K562 (cell line): ENCODE data around the gene TMEM126B. TPM values are rescaled to one million over a fixed set of nuclear protein-coding genes. Genes with fewer than 3 reads are reported as not detected.
A peak's percentile ranks its signal among the peaks of the same experiment; 100 is the strongest.

Source experiments
- BCOR ChIP-seq: fragments of 450-650 bp; IDR thresholded peaks from 2 replicates; pipeline ENCODE4 v1.6.1; 2016
- BRCA1 ChIP-seq, 2 experiments: fragments of 450-650 bp in 1 of 2; sonication (generic) in 1 of 2; formaldehyde crosslinking in 1 of 2; IDR thresholded peaks; 2 replicates each; pipeline versions ENCODE4 v1.5.0 to v1.6.1; 2017 to 2020; ENCODE audit warnings: mild to moderate bottlenecking in 1 of 2, missing genetic modification reagents in 1 of 2
- GABPA ChIP-seq: fragments of 200-800 bp; sonication (Bioruptor generic); conservative IDR thresholded peaks from 2 replicates; pipeline ENCODE4 v1.6.1; 2016; ENCODE audit warnings: low read depth, missing genetic modification characterization, missing compliant biosample characterization
- KDM2B ChIP-seq: fragments of 250-450 bp; sonication (Bioruptor Pico); IDR thresholded peaks from 2 replicates; pipeline ENCODE4 v1.8.0; 2021; ENCODE audit warnings: mild to moderate bottlenecking, moderate library complexity
- LARP7 ChIP-seq: fragments of 450-650 bp; IDR thresholded peaks from 2 replicates; pipeline ENCODE4 v1.6.1; 2016
- NR3C1 ChIP-seq: sonication (generic); formaldehyde crosslinking; IDR thresholded peaks from 2 replicates; pipeline ENCODE4 v1.8.1; 2022; ENCODE audit warnings: missing genetic modification reagents
- polyA plus RNA-seq, 8 experiments: library from polyadenylated mRNA; depleted of rRNA in 4 of 8; stranded (reverse) in 5 of 8; unstranded in 3 of 8; fragments of >200 nt; fragmentation: Nextera tagmentation in 2 of 8; fragmentation: Illumina TruSeq in 1 of 8; extraction: Ambion mirVana in 2 of 8; extraction: Trizol in 1 of 8; gene quantifications; 2 replicates each; pipeline versions ENCODE4 v1.2.1 to v1.2.3, GENCODE V29; 2011 to 2014; ENCODE audit warnings: inconsistent platforms in 1 of 8, missing spikeins in 1 of 8
- total RNA-seq, 7 experiments: library from RNA; depleted of rRNA in 6 of 7; stranded (reverse); fragments of >200 nt in 6 of 7; fragmentation: Illumina TruSeq in 2 of 7; extraction: Trizol in 2 of 7; gene quantifications; 2 replicates each; pipeline versions ENCODE4 v1.2.1 to v1.2.3, GENCODE V29; 2011 to 2021; ENCODE audit warnings: low replicate concordance in 1 of 7
- TF ChIP-seq, protein P1 (sequence below): fragments of 450-650 bp; IDR thresholded peaks from 2 replicates; pipeline ENCODE4 v1.7.1; 2018; ENCODE audit warnings: mild to moderate bottlenecking, low read depth; ENCODE audit not compliant: partially characterized antibody
- TF ChIP-seq, protein P2 (sequence below): fragments of 150-350 bp; IDR thresholded peaks from 2 replicates; pipeline ENCODE4 v1.6.1; 2014; ENCODE audit warnings: low read depth, mild to moderate bottlenecking, low read length, borderline replicate concordance
- TF ChIP-seq, protein P3 (sequence below): fragments of 450-650 bp; formaldehyde crosslinking; IDR thresholded peaks from 2 replicates; pipeline ENCODE4 v1.4.0; 2020; ENCODE audit warnings: mild to moderate bottlenecking, moderate library complexity
- TF ChIP-seq, protein P4 (sequence below): fragments of 450-650 bp; IDR thresholded peaks from 2 replicates; pipeline ENCODE4 v1.6.1; 2016; ENCODE audit warnings: borderline replicate concordance
- TF ChIP-seq, protein P5 (sequence below): fragments of 250-450 bp; sonication (Bioruptor Pico); IDR thresholded peaks from 2 replicates; pipeline ENCODE4 v1.9.0; 2021; ENCODE audit warnings: mild to moderate bottlenecking, inconsistent platforms
- TF ChIP-seq, protein P6 (sequence below): sonication (generic); formaldehyde crosslinking; IDR thresholded peaks from 2 replicates; pipeline ENCODE4 v1.4.0; 2020; ENCODE audit warnings: mild to moderate bottlenecking, missing genetic modification reagents

TMEM126B gene
- total and polyA plus RNA-seq, 9 of the 15 experiments (the other 6 are each of a cell fraction or from before 2014, with no cell fraction given) = 85.5 to 226 (median 164) TPM

DNA sequence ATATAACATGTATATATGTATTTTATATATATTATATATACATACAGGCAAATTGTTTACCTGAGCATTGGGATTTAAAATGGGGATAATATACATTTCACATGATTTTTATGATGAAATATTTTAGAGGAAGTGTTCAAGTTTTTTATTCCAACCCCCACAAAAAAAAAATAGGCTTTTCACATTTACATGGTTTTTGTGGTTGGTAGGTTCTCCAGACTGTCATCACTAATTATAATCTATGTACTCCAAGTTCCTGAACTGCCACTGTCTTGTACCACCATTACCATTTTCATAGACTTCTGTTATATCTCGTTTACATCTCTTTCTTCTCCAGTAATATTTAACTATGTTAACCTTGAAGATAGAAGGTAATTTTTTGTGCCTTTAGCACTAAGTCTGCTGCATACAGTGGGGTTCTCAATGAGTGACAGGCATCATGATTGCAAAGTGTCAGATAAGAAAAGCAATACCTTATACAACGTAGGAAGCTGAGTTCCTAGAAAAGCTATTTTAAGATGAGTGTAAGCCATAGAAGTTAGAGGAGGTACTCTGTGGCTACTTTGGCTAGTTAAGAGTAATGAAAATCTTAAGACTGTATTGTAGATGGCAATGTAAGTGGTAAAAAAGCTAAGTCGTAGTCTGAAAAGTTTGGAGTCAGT is 24.5 kb downstream of the TMEM126B start (continued):
- TF ChIP-seq, protein P1, sequence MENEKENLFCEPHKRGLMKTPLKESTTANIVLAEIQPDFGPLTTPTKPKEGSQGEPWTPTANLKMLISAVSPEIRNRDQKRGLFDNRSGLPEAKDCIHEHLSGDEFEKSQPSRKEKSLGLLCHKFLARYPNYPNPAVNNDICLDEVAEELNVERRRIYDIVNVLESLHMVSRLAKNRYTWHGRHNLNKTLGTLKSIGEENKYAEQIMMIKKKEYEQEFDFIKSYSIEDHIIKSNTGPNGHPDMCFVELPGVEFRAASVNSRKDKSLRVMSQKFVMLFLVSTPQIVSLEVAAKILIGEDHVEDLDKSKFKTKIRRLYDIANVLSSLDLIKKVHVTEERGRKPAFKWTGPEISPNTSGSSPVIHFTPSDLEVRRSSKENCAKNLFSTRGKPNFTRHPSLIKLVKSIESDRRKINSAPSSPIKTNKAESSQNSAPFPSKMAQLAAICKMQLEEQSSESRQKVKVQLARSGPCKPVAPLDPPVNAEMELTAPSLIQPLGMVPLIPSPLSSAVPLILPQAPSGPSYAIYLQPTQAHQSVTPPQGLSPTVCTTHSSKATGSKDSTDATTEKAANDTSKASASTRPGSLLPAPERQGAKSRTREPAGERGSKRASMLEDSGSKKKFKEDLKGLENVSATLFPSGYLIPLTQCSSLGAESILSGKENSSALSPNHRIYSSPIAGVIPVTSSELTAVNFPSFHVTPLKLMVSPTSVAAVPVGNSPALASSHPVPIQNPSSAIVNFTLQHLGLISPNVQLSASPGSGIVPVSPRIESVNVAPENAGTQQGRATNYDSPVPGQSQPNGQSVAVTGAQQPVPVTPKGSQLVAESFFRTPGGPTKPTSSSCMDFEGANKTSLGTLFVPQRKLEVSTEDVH = peak; percentile 20
- TF ChIP-seq LARP7 = no peak
- TF ChIP-seq, protein P2, sequence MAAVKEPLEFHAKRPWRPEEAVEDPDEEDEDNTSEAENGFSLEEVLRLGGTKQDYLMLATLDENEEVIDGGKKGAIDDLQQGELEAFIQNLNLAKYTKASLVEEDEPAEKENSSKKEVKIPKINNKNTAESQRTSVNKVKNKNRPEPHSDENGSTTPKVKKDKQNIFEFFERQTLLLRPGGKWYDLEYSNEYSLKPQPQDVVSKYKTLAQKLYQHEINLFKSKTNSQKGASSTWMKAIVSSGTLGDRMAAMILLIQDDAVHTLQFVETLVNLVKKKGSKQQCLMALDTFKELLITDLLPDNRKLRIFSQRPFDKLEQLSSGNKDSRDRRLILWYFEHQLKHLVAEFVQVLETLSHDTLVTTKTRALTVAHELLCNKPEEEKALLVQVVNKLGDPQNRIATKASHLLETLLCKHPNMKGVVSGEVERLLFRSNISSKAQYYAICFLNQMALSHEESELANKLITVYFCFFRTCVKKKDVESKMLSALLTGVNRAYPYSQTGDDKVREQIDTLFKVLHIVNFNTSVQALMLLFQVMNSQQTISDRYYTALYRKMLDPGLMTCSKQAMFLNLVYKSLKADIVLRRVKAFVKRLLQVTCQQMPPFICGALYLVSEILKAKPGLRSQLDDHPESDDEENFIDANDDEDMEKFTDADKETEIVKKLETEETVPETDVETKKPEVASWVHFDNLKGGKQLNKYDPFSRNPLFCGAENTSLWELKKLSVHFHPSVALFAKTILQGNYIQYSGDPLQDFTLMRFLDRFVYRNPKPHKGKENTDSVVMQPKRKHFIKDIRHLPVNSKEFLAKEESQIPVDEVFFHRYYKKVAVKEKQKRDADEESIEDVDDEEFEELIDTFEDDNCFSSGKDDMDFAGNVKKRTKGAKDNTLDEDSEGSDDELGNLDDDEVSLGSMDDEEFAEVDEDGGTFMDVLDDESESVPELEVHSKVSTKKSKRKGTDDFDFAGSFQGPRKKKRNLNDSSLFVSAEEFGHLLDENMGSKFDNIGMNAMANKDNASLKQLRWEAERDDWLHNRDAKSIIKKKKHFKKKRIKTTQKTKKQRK = no peak
- TF ChIP-seq, protein P3, sequence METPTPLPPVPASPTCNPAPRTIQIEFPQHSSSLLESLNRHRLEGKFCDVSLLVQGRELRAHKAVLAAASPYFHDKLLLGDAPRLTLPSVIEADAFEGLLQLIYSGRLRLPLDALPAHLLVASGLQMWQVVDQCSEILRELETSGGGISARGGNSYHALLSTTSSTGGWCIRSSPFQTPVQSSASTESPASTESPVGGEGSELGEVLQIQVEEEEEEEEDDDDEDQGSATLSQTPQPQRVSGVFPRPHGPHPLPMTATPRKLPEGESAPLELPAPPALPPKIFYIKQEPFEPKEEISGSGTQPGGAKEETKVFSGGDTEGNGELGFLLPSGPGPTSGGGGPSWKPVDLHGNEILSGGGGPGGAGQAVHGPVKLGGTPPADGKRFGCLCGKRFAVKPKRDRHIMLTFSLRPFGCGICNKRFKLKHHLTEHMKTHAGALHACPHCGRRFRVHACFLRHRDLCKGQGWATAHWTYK = no peak
- TF ChIP-seq, protein P4, sequence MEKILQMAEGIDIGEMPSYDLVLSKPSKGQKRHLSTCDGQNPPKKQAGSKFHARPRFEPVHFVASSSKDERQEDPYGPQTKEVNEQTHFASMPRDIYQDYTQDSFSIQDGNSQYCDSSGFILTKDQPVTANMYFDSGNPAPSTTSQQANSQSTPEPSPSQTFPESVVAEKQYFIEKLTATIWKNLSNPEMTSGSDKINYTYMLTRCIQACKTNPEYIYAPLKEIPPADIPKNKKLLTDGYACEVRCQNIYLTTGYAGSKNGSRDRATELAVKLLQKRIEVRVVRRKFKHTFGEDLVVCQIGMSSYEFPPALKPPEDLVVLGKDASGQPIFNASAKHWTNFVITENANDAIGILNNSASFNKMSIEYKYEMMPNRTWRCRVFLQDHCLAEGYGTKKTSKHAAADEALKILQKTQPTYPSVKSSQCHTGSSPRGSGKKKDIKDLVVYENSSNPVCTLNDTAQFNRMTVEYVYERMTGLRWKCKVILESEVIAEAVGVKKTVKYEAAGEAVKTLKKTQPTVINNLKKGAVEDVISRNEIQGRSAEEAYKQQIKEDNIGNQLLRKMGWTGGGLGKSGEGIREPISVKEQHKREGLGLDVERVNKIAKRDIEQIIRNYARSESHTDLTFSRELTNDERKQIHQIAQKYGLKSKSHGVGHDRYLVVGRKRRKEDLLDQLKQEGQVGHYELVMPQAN = no peak
- TF ChIP-seq KDM2B (CRISPR knock-in tag) = no peak
- no peak for TF ChIP-seq BCOR
- no peak for TF ChIP-seq NR3C1 (CRISPR knock-in tag)
- TF ChIP-seq, protein P5, sequence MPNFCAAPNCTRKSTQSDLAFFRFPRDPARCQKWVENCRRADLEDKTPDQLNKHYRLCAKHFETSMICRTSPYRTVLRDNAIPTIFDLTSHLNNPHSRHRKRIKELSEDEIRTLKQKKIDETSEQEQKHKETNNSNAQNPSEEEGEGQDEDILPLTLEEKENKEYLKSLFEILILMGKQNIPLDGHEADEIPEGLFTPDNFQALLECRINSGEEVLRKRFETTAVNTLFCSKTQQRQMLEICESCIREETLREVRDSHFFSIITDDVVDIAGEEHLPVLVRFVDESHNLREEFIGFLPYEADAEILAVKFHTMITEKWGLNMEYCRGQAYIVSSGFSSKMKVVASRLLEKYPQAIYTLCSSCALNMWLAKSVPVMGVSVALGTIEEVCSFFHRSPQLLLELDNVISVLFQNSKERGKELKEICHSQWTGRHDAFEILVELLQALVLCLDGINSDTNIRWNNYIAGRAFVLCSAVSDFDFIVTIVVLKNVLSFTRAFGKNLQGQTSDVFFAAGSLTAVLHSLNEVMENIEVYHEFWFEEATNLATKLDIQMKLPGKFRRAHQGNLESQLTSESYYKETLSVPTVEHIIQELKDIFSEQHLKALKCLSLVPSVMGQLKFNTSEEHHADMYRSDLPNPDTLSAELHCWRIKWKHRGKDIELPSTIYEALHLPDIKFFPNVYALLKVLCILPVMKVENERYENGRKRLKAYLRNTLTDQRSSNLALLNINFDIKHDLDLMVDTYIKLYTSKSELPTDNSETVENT (CRISPR knock-in tag) = no peak
- TF ChIP-seq BRCA1 (IDR thresholded peaks at IDR 0.05) = no peak
- no peak for TF ChIP-seq BRCA1 (CRISPR knock-in tag; IDR thresholded peaks at IDR 0.05)
- TF ChIP-seq, protein P6, sequence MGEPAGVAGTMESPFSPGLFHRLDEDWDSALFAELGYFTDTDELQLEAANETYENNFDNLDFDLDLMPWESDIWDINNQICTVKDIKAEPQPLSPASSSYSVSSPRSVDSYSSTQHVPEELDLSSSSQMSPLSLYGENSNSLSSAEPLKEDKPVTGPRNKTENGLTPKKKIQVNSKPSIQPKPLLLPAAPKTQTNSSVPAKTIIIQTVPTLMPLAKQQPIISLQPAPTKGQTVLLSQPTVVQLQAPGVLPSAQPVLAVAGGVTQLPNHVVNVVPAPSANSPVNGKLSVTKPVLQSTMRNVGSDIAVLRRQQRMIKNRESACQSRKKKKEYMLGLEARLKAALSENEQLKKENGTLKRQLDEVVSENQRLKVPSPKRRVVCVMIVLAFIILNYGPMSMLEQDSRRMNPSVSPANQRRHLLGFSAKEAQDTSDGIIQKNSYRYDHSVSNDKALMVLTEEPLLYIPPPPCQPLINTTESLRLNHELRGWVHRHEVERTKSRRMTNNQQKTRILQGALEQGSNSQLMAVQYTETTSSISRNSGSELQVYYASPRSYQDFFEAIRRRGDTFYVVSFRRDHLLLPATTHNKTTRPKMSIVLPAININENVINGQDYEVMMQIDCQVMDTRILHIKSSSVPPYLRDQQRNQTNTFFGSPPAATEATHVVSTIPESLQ (CRISPR knock-in tag) = no peak
- 0 out of 2 replicates have a peak, but pooled peaks have one; percentile 15 for TF ChIP-seq GABPA
